ENCODE data around the gene TMEM201.
A peak's percentile ranks its signal among the peaks of the same experiment; 100 is the strongest.
"Not testable (repeated sequence)": the region's sequence is repeated elsewhere in the genome, so short reads cannot be mapped to it uniquely, and the experiment has no call there.

The TMEM201 gene, protein sequence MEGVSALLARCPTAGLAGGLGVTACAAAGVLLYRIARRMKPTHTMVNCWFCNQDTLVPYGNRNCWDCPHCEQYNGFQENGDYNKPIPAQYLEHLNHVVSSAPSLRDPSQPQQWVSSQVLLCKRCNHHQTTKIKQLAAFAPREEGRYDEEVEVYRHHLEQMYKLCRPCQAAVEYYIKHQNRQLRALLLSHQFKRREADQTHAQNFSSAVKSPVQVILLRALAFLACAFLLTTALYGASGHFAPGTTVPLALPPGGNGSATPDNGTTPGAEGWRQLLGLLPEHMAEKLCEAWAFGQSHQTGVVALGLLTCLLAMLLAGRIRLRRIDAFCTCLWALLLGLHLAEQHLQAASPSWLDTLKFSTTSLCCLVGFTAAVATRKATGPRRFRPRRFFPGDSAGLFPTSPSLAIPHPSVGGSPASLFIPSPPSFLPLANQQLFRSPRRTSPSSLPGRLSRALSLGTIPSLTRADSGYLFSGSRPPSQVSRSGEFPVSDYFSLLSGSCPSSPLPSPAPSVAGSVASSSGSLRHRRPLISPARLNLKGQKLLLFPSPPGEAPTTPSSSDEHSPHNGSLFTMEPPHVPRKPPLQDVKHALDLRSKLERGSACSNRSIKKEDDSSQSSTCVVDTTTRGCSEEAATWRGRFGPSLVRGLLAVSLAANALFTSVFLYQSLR

DNA sequence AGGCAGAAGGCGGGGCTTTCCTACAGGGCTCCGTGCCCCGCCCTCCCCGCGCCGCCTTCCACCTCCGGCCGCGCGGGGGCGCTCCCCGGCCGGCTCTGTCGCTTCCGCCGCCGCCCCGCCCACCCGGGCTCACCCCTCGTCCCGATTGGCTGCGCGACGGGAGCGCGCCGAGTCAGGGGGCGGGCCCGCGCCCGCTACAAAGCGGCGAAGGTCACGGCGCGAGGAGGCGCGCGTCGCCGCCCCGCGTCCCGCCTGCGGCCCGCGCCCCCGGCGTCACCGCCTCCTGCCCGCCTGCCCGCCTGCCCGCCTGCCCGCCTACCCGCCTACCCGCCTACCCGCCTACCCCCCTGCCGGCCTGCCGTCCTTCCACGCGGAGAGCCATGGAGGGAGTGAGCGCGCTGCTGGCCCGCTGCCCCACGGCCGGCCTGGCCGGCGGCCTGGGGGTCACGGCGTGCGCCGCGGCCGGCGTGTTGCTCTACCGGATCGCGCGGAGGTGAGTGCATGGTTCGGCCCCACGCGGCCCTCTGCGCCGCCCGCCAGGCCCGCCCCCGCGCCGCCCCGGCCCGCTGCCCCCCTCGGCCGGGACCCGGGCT is at the start of gene TMEM201:
TMEM201 (plus strand) TSS at position 361 of the 593 bp plus-strand sequence; CDS start at position 381, 20 bp downstream.
- peak; percentile 92 to 93 for DNase-seq (ENCODE audit: low read depth in 2 of 2)

DNA sequence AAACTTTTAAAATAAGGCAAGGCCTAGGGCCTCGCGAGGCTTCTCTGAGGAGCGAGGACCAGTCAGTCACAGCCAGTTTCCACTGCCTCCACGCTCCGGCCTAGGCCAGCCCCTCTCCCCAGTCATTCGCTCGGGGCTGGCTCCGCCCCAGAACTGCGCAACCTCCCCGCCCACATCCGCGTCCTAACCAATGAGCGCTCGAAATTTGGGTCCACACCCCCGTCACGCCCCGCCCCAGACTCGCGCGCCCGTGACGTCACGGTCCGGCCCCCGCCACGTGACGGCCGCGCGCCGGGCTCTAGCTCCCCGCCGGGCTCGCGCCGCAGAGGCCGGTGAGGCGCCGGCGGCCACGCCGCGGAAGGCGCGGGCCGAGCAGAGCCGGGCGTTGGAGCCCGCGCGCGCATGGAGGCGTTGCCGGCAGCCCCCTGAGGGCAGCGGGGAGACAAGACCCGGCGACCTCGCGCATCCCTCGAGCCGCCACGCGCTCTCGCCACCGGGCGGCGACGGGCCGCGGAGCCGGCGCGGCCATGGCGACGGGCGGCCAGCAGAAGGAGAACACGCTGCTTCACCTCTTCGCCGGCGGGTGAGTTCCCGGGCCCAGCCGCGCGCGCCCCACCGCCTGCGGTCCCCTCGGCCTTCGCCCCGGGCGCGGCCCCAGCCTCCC is 49.4 kb upstream of the TMEM201 start, which contains the start of gene SLC25A33:
SLC25A33 (plus strand) TSS at position 301 of the 664 bp plus-strand sequence; CDS start at position 528, 227 bp downstream.
- DNase-seq (ENCODE audit: low read depth in 2 of 2), result peak; percentile 97 to 99

DNA sequence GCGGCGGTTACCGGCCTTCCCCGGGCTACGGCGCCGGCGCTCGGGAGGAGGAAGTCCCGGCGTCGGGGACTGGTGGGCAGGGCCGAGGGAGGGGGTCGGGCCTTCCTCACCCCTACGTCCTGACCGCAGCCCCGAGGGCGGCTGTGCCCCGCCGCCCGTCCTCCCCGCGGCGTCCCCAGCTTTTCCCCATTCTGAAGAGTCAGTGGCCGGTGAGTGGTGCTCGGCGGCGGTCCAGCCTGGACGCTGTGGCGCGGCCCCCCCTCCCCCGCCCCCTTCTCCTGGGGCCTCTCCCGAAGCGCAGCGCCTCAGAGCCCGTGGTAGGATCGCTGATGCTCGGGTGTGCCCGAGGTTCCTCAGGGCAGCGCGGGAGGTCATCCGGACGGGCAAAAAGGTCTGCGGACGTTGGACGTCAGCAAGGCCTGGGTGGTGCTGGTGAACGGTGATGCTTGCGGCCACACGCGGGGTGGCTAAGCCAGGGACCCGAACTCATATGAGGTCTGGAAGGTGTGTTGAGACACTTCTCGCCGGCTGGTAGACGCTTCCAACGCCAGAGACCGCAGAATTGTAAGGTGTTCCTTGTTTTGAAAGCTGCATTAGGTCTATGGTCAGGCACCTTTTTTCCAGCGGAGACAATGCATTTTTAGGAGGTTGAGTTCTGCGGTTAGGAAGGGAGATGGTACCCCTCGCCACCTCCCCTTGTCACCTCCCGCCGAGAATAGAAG is 48.7 kb upstream of the TMEM201 start:
- DNase-seq (ENCODE audit: low read depth in 2 of 2), result peak; percentile 20 to 27

DNA sequence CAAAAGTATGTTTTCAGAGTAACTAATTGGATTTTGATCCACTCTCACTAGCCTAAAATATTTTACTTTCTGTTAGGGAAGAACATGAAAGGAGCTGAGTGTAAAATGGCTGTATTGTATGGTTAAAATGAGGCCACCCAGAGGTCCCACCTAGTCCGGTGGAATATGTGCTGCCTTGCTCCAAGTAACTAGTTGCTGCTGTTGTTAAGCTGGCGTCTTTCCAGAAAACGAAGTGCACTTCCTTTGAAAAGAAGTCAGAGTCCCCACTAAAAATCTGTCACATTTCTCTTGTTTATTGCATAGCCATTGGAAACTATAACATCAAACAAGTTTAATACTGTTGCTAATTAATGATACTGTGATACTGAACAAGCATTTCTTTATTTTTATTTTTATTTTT is 46.3 kb upstream of the TMEM201 start:
- DNase-seq (ENCODE audit: low read depth in 2 of 2), result no peak

DNA sequence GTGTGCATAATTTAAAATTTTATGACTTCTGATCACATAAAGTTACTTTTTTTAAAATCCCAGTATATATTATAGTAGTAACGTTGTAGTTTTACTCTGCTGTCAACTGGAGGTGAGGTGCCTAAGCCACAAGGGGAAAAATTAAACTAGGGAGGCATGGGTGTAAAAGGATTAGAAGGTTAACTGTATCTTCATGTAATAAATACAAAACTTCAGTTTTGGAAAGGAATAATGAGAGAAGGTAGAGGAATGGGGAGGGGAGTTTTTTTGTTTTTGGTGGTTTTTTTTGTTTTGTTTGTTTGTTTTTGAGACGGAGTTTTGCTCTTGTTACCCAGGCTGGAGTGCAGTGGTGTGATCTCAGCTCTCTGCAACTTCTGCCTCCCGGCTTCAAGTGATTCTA is 43.8 kb upstream of the TMEM201 start:
- DNase-seq (ENCODE audit: low read depth in 2 of 2), result no peak

DNA sequence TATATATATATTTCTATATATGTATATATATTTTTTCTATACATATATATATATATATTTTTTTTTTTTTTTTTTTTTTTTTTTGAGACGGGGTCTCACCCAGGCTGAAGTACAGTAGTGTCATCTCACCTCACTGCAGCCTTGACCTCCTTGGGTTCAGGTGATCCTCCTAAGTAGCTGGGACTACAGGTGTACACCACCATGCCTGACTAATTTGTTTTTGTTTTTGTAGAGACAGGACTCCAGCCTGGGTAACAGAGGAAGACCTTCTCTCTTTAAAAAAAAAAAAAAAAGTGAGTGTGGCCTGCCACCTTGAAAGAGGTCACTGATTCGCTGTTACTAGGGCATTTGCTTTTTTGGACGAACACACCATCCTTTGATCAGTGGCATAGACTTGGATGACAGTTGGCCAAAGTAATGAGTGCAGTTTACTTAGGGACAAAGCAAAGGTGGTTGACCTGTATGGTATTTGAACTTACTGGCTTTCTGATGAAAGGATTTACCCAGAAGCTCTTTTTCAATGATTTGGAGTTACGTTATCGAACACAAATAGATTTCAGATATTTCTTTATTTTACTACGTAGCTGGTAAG is 38.7 kb upstream of the TMEM201 start:
- DNase-seq (ENCODE audit: low read depth in 2 of 2), result no peak

DNA sequence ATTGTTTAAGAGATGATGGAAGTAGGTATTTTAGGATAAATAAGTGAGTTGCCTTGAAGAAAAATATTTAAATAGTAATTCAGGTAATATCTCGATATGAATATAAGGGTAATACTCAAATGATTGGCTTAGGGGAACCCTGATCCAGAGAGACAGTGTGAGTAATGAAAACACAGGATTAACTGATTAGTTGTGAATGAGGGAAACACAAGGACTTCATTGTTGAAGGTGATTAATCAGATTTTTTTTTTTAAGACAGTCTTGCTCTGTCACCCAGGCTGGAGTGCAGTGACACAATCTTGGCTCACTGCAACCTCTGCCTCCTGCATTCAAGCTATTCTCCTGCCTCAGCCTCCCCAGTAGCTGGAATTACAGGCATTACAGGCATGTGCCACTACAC is 36.7 kb upstream of the TMEM201 start:
- DNase-seq (ENCODE audit: low read depth in 2 of 2), result no peak

DNA sequence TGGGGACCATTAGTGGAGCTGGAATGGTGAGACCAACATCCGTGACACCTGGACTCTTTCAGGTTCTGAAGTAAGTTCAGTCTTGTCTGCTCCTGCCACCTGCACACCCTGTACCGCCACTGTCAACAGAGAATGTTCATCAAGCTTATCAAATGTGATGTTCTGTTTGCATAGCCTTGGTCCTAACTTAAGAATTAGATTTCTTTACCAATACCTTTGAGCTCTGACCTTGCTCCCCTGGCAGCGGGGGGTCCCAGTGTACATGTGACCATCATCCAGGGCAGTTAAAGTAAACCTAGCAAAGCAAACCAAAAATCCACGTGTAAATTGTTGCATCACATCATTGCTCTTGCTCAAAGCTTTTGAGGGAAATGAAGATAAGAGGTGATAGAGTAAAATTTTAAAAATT is 35.0 kb upstream of the TMEM201 start:
- DNase-seq (ENCODE audit: low read depth in 2 of 2), result no peak

DNA sequence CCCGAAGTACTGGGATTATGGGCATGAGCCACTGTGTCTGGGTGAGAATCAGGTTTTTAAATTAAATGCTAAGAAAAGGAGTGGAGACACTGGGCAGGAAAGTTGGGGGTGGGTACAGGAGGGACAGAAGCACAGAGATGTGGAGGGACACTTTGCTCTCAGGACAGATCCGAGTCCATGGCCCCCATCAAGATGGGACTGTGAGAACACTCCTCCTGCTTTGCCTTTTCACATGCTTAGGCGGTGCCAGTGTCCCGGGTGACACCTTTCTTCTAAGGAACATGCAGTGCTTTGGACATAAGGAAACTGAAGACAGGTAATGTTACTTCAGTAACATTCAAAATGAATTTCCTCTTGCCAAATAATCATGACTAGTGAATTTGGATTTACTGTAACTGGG is 32.8 kb upstream of the TMEM201 start:
- DNase-seq (ENCODE audit: low read depth in 2 of 2), result no peak

DNA sequence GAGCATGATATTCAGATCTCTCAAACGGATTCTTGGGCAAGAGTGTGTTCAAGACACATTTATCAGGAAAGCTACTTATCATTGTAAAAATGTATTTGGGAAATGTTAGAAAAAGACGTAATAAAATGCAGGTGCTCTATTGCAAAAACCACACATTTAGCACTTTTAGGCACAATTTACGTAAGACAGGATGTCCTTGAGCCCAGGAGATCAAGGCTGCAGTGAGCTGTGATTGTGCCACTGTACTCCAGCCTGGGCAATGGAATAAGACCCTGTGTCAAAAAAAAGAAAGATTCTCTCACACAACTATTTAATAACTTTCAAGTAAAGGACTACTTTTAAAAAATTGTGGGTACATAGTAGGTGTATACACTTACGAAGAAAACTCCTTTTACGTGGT is 31.1 kb upstream of the TMEM201 start:
- DNase-seq (ENCODE audit: low read depth in 2 of 2), result no peak

DNA sequence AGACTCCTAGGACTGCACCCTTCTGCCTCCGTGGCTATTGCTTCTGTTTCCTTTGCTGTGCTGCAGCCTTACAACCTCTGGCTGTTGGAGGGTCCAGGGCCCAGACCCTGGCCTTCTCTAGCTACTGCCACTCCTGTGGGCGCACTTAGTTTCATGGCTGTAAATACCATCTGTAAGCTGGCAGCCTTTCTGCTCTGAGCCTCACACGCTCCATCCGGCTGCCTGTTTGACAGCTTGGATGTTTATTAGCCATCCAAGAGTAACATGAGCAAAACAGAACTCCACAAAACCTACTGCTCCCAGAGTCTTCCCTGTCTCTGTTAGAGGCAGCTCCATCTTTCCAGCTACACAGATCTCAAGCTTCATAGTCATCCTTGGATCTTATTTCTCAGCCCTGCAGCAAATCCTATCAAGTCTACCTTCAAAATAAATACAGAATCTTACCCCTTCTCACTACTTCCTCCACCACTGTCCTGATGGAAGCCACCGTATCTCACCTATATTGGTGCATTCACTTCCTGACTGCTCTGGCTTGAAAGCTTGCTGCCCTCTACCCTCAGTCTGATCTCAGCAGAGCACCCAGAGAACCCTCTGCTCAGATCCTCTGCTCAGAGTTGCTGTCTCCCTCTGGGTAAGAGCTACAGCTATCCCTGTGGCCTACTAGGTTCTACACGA is 30.3 kb upstream of the TMEM201 start:
- DNase-seq (ENCODE audit: low read depth in 2 of 2), result no peak

DNA sequence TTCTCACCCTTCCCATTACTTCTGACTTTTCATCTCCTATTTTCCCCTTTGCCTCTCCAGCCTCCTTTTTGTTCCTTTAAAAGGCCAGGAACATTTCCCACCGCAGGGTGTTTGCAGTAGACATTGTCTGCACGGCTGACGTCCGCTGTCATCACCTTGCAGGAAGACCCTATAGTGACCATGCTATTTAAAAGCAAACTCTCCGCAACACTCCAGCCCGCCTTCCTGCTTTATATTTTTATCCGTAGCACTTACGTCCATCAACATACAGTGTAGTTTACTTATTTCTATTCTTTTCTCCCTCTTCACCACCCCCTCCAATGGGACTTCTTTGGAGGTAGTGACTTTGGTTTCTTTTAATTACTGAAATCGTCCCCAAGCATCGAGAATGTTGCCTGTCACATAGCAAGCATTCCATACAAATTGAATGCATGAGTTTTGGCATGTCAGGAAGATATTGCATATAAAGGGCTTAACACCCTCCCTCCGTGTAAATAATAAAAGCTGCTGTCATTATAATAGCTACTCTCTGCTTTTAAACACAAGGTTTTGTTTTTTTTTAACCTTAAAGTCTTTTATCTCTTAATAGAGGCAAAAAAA is 29.7 kb upstream of the TMEM201 start:
- no peak for DNase-seq (ENCODE audit: low read depth in 2 of 2)

DNA sequence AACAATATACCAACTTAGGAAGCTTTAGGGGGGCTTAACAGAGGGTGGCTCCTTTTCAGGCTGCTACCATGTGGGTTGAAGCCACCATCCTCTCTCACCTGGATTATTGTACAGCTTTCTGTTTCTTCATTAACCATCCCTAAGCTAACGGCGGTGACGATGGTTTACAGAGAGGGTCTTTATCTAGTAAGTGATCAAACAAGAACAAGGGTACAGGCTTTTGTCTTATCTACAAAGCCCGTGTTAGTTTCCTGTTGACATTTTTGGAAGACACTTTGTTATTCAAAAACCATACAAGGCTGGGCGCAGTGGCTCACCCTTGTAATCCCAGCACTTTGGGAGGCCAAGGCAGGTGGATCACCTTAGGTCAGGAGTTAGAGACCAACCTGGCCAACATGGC is 29.0 kb upstream of the TMEM201 start:
- no peak for DNase-seq (ENCODE audit: low read depth in 2 of 2)

DNA sequence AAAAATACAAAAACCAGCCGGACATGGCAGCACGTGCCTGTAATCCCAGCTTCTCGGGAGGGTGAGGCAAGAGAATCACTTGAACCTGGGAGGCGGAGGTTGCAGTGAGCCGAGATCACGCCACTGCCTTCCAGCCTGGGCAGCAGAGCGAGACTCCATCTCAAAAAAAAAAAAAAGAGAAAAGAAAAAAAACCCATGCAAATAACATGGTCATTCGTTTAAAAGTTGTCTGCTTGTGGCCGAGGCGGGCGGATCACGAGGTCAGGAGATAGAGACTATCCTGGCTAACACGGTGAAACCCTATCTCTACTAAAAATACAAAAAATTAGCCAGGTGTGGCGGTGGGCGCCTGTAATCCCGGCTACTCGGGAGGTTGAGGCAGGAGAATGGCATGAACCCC is 28.6 kb upstream of the TMEM201 start:
- not testable (repeated sequence) for DNase-seq (ENCODE audit: low read depth in 2 of 2)

DNA sequence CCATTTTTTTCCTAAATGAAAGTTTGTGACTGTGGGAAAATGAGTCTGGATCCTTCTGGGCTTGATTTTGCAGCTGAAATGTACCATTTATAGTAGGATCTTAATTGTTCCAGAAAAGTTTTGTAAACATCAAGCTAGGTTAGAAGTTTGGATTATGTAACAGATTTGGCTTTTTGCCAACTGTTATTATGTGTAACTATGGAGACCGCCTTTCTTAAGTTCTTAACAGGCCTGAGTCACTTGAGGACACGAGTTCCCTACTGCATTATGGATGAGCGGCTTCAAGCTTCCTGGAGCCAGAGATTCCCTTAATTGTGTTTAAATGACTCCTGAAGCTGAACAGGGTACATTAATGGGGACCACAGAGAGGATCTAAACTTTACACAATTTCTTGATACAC is 27.3 kb upstream of the TMEM201 start:
- no peak for DNase-seq (ENCODE audit: low read depth in 2 of 2)

DNA sequence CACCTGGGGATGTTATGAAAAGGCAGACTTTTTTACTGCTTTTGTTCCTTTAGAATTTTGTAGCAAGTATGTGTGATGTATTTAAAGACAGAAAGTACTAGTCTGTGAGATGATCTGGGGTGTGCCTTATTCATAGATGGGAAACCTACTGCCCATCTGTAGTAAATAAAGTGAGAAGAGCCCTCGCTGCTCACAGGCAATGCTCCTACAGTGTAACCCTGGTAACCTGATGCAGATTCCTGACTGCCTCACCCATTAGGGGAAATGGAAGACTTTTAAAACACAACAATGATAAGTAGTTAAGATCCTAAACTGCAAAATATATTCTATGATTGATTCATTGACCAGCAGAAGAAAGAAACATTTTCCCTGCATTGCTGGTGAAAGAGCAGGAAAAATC is 19.4 kb upstream of the TMEM201 start:
- no peak for DNase-seq (ENCODE audit: low read depth in 2 of 2)

DNA sequence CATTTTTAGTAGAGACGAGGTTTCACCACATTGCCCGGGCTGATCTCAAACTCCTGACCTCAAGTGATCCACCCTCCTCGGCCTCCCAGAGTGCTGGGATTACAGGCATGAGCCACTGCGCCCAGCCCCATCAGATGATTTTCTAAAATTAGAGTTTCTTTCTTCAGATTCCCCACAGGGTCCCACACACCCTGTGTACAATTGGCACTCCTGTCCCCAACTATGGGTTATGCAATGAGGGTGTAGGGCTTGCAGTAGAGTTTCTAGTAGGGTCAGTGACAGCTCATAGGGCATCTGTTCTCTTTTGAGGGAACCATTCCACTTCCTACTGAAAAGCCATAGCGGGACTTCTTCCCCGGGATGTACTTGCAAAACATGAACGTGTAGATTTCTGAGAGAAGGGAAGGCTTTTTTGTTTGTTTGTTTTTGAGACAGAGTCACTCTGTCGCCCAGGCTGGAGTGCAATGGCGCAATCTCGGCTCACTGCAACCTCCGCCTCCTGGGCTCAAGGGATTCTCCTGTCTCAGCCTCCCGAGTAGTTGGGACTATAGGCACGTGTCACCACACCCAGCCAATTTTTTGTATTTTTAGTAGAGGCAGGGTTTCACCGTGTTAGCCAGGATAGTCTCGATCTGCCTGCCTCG is 17.7 kb upstream of the TMEM201 start:
- not testable (repeated sequence) for DNase-seq (ENCODE audit: low read depth in 2 of 2)

DNA sequence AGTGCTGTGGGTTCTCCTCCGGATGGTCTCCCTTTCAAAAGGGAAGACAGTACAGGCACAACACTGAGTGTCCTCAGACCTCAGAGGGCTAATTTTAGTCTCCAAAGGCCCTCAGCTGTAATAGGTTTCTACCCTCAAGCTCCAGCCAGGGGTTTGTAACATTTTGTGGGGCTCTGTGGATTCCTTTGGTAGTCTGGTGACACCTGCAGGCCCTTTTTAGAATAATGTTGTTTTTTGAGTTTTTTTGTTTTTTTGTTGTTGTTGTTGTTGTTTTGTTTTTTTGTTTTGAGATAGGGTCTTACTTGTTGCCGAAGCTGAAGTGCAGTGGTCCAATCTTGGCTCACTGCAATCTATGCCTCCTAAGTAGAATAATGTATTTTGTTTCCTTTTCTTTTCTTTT is 15.0 kb upstream of the TMEM201 start:
- no peak for DNase-seq (ENCODE audit: low read depth in 2 of 2)

DNA sequence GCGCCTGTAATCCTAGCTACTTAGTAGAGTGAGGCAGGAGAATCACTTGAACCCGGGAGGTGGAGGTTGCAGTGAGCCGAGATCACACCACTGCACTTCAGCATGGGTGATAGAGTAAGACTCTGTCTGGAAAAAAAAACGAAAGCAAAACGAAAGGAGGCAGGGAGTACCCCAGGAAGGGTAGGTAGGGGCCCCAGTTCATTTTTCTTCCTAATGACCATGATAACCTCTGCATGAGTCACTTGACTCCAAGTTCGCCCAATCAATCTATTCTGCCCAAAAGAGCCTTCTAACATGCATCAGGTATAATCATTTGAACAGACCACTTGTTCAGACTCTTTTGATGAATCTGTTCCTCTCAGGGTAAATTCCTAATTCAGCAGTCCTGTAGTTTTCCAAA is 13.2 kb upstream of the TMEM201 start:
- no peak for DNase-seq (ENCODE audit: low read depth in 2 of 2)

DNA sequence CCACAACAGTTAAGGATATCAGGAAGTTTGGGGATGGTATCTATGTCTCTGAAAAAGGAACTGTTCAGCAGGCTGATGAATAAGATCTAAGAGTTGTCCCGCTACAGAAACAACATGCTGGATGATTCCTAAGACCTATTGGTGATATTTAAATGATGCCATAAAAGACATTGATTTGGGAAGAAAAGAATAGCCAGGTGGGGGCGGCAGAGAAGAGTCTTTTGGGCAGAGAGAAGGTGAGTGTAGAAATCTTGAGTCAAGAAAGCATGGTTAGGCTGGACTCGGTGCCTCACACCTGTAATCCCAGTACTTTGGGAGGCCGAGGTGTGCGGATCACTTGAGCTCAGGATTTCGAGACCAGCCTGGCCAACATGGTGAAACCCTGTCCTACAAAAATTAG is 11.8 kb upstream of the TMEM201 start:
- no peak for DNase-seq (ENCODE audit: low read depth in 2 of 2)
